Glutamatergic neuron (in vitro differentiated cells): ENCODE measurements around the gene CACTIN. TPM values are rescaled to one million over a fixed set of nuclear protein-coding genes. Genes with fewer than 3 reads are reported as not detected.
A peak's percentile ranks its signal among the peaks of the same experiment; 100 is the strongest.
"Not testable (repeated sequence)": the region's sequence is repeated elsewhere in the genome, so short reads cannot be mapped to it uniquely, and the experiment has no call there.

Experiments
- DNase-seq: peaks from one replicate; pipeline ENCODE4 v3.0.0; 2022
- H3K27ac Mint-ChIP-seq: one replicate; pipeline ENCODE4 v1.8.0; 2020; ENCODE audit warnings: mild to moderate bottlenecking, mixed read lengths, inconsistent platforms; ENCODE audit not compliant: unreplicated experiment
- H3K27me3 Mint-ChIP-seq: one replicate; pipeline ENCODE4 v1.8.0; 2020; ENCODE audit warnings: mild to moderate bottlenecking, moderate library complexity, mixed read lengths, inconsistent platforms; ENCODE audit not compliant: unreplicated experiment
- H3K36me3 Mint-ChIP-seq: one replicate; pipeline ENCODE4 v1.8.0; 2020; ENCODE audit warnings: mild to moderate bottlenecking, mixed read lengths, inconsistent platforms; ENCODE audit not compliant: unreplicated experiment
- H3K4me1 Mint-ChIP-seq: one replicate; pipeline ENCODE4 v1.8.0; 2020; ENCODE audit warnings: mild to moderate bottlenecking, low read depth, mixed read lengths, inconsistent platforms; ENCODE audit not compliant: unreplicated experiment
- H3K4me3 Mint-ChIP-seq: one replicate; pipeline ENCODE4 v1.8.0; 2020; ENCODE audit warnings: mild to moderate bottlenecking, mixed read lengths, inconsistent platforms; ENCODE audit not compliant: unreplicated experiment
- H3K9me3 Mint-ChIP-seq: one replicate; pipeline ENCODE4 v1.8.0; 2020; ENCODE audit warnings: mild to moderate bottlenecking, moderate library complexity, mixed read lengths, inconsistent platforms; ENCODE audit not compliant: unreplicated experiment
- total RNA-seq: library from RNA; stranded (reverse); fragmentation: NEBNext Ultra II Directional; extraction: Animal tissue kit (Norgen Biotek cat#: 25700); gene quantifications from one replicate; pipeline ENCODE4 v1.2.1, GENCODE V29; 2021; ENCODE audit not compliant: unreplicated experiment
- TF ChIP-seq, protein P1 (sequence below): fragments of 200-600 bp; sonication (generic); IDR thresholded peaks from one replicate; pipeline ENCODE4 v1.5.0; 2021; ENCODE audit not compliant: partially characterized antibody, unreplicated experiment

Gene CACTIN
- total RNA-seq, 1 donor from 2014 or later, result 29.7 TPM

DNA sequence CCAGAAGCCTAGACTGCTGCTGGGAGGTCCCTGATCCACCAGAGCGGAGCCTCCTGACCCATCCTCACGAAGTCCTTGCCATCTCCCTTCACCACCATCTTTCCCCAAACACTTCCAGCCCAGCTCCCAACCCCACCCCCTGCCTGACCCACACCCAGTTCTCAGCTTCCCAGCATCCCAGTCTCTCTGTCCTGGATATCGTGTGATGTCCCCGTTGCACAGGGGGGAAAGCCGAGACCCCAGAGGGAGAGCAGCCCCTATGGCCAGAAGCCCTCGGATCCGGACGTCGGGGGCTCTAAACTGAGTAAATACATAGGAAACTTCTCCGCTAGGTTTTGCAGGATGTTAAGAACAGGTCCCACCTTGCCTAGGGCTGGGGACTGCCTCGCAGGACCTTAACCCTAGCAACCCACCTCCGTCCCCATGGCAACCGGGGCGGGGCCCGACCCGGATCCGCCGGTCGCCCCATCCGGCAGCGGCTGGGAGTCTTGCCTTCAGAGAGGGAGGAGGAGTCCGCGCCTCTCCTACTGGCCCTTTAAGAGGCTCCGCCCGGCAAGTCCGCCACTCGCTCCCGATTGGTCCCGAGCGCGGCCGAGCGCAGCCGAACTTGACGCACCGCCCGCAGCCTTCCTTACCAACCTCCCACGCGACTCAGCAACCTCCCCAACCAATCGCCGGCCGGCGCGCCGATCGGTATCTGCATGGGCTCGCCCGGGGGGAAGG, 54.3 kb downstream of the CACTIN start:
- Mint-ChIP-seq H3K27ac (peak overlapping the region; percentile 73), H3K4me1 (peaks cover 8% of the 10 kb centered on the region), H3K4me3 (peak overlapping the region; percentile 69), H3K27me3 (peaks cover 10% of the 10 kb centered on the region), H3K9me3 (peaks cover 6% of the 10 kb centered on the region), H3K36me3 (peaks cover 6% of the 10 kb centered on the region)
- DNase-seq, result peak; percentile 99
- TF ChIP-seq, protein P1, sequence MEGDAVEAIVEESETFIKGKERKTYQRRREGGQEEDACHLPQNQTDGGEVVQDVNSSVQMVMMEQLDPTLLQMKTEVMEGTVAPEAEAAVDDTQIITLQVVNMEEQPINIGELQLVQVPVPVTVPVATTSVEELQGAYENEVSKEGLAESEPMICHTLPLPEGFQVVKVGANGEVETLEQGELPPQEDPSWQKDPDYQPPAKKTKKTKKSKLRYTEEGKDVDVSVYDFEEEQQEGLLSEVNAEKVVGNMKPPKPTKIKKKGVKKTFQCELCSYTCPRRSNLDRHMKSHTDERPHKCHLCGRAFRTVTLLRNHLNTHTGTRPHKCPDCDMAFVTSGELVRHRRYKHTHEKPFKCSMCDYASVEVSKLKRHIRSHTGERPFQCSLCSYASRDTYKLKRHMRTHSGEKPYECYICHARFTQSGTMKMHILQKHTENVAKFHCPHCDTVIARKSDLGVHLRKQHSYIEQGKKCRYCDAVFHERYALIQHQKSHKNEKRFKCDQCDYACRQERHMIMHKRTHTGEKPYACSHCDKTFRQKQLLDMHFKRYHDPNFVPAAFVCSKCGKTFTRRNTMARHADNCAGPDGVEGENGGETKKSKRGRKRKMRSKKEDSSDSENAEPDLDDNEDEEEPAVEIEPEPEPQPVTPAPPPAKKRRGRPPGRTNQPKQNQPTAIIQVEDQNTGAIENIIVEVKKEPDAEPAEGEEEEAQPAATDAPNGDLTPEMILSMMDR, result no peak

DNA sequence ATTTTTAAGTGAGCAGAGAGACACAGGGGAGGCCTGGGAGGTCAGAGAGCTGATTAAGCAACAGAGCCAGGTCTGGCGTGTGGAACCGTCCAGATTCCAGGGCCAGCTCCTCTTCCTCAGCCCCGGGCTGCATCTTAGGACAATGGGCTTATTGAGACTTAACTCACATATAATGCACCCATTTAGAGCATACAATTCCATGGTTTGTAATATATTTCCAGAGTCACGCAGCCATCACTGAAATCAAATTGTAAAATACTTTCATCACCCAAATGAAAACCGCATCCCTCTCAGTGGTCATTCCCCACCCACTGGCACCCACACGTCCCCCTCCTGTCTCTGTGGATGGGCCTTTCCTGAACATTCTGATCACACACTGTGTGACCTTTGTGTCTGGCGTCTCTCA, 56.0 kb downstream of the CACTIN start:
- no peak for DNase-seq
- H3K27ac Mint-ChIP-seq, result no peak overlapping the region
- H3K4me1 Mint-ChIP-seq, result peaks cover 8% of the 10 kb centered on the region
- TF ChIP-seq, protein P1, result no peak
- H3K4me3 Mint-ChIP-seq, result no peak overlapping the region
- H3K27me3 Mint-ChIP-seq, result peaks cover 8% of the 10 kb centered on the region
- H3K36me3 Mint-ChIP-seq, result peaks cover 6% of the 10 kb centered on the region
- peaks cover 6% of the 10 kb centered on the region for H3K9me3 Mint-ChIP-seq

DNA sequence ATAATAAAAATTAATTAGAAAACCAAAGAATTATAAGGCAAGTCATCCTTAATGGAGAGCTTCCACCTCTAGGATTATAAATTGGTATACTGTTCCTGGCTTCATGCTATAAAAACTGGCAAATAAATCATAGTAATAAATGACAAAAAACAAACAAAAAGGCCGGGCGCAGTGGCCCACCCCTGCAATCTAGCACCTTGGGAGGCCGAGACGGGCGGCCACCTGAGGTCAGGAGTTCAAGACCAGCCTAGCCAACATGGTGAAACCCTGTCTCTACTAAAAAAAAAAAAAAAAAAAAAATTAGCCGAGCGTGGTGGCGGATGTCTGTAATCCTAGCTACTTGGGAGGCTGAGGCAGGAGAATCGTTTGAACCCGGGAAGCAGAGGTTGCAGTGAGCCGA, 56.5 kb downstream of the CACTIN start:
- not testable (repeated sequence) for H3K27me3 Mint-ChIP-seq, H3K27ac Mint-ChIP-seq, H3K36me3 Mint-ChIP-seq, DNase-seq, H3K9me3 Mint-ChIP-seq, H3K4me1 Mint-ChIP-seq, H3K4me3 Mint-ChIP-seq

DNA sequence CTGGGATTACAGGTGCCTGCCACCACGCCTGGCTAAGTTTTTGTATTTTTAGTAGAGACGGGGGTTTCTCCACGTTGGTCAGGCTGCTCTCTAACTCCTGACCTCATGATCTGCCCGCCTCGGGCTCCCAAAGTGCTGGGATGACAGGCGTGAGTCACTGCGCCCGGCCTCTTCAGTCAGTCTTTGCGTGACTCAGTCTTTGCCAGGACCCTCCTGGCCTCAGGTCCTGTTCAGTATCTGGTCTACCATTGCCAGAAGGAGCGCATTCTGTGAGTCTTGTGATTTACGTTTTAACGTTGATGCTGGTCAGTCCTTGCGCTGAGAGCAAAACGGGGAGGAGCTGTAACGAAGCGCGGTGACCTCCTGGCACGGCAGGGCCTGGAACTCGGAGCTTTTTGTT, 61.5 kb downstream of the CACTIN start:
- H3K4me3 Mint-ChIP-seq, result no peak overlapping the region
- peaks cover 10% of the 10 kb centered on the region for H3K27me3 Mint-ChIP-seq
- H3K4me1 Mint-ChIP-seq, result no peaks in the 10 kb centered on the region
- DNase-seq, result no peak
- H3K36me3 Mint-ChIP-seq, result no peaks in the 10 kb centered on the region
- peaks cover 1% of the 10 kb centered on the region for H3K9me3 Mint-ChIP-seq
- TF ChIP-seq, protein P1, result no peak
- no peak overlapping the region for H3K27ac Mint-ChIP-seq

DNA sequence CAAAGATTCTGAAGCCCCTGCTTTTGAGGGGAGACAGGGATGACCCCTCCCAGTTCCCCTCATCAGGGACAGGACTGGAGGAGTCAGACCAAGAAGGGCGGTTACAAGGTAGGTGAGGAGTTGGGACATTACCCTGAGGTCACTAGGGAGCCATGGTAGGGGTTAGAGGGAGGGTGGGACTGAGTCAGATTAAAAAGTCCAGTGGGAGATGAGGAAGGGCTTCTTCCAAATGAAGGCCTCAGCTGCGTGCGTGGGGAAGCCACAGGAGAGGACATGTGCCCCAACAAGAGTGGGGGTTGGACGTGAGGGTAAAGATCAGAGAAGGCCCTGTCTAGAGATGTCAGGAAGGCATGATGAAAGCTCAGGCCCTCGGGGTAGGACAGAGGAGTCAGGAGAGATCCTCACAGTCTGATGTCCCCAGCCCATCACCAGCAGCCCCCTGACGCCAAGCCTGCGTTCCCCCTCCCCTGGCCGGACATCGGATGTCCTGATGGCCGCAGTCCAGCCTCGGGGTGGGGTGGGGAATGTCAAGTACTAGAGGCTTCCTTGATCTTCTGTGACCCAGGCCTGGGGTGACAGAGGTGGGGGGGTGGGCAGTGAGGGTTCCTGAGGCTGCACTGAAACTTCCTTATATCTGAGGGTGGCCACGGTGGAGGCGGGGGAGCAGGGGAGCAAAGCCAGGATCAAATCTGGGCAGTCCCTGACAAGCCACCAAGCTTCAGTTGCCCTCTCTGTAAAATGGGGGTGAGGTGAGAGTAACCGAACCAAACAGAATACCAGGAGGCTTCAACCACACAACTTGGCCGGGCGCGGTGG, 62.7 kb downstream of the CACTIN start:
- no peaks in the 10 kb centered on the region for H3K4me1 Mint-ChIP-seq
- TF ChIP-seq, protein P1, result no peak
- H3K36me3 Mint-ChIP-seq, result no peaks in the 10 kb centered on the region
- H3K4me3 Mint-ChIP-seq, result no peak overlapping the region
- H3K27me3 Mint-ChIP-seq, result peaks cover 12% of the 10 kb centered on the region
- H3K27ac Mint-ChIP-seq, result no peak overlapping the region
- no peak for DNase-seq
- H3K9me3 Mint-ChIP-seq, result peaks cover 3% of the 10 kb centered on the region

Other genes with a start within 250 kb of the CACTIN start
- gene SMIM24, start 146.3 kb downstream of the CACTIN start, total RNA-seq, result not detected
- not detected for gene SMIM44, start 143.3 kb downstream of the CACTIN start, total RNA-seq
- gene DOHH, start 126.1 kb downstream of the CACTIN start, total RNA-seq, result 8.5 TPM
- gene FZR1, start 120.5 kb downstream of the CACTIN start, total RNA-seq, result 51.3 TPM
- 2.5 TPM for gene TEKTIP1, start 87.6 kb downstream of the CACTIN start, total RNA-seq
- 134 TPM for gene MFSD12, start 69.2 kb downstream of the CACTIN start, total RNA-seq
- gene HMG20B, start 53.8 kb downstream of the CACTIN start, total RNA-seq, result 55.3 TPM
- gene GIPC3, start 41.3 kb downstream of the CACTIN start, total RNA-seq, result 0.20 TPM
- not detected for gene TBXA2R, start 19.9 kb downstream of the CACTIN start, total RNA-seq
- gene PIP5K1C, start 73.7 kb upstream of the CACTIN start, total RNA-seq, result 169 TPM
- 3.1 TPM for gene TJP3, start 81.6 kb upstream of the CACTIN start, total RNA-seq
- gene APBA3, start 134.9 kb upstream of the CACTIN start, total RNA-seq, result 23.3 TPM
- gene MRPL54, start 135.9 kb upstream of the CACTIN start, total RNA-seq, result 33.0 TPM
- not detected for gene RAX2, start 145.4 kb upstream of the CACTIN start, total RNA-seq
- not detected for gene MATK, start 159.6 kb upstream of the CACTIN start, total RNA-seq
- 8.9 TPM for gene ZFR2, start 242.2 kb upstream of the CACTIN start, total RNA-seq